Activated CD8-positive, alpha-beta memory T cell treated with anti-CD3 and anti-CD28 coated beads, Interleukin-2, amount 50 U/mL, for 1 hour (primary cell): ENCODE measurements around the gene HS6ST1.

Experiments
- DNase-seq: peaks from one replicate; pipeline ENCODE4 v3.0.0-alpha.2; 2020; ENCODE audit errors: extremely low read depth

Gene HS6ST1

DNA sequence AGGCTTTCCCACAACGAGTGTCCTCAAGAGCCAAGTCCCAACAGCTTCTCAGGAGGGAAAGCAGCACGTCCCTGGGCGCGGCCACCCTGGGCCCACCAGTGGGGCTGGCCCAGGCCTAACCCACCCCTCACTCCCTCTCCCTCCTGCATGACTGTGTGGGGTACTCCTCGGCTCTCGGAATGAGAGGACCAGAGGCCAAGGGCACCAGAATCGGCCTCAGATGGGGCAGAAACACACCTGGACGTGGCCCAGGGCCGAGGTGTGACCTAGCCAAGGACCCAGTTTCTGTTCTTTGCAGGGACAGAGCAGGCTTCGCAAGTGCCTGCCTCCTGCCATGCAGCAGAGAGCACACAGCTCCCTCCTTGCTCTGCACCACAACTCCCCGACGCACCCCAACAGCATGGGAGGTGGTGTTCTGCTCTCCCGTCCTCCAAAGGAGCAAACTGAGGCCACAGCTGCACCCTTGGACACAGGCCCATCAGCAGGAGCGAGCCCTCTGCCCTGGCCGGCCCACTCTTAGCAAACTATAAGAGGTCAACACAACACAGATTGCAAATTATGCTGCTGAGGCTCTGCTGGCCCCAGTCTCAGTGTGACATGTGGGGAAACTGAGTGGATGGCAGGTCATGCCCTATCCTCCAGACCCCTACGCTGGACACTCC lies 19.7 kb downstream of the HS6ST1 start:
- DNase-seq = no peak

DNA sequence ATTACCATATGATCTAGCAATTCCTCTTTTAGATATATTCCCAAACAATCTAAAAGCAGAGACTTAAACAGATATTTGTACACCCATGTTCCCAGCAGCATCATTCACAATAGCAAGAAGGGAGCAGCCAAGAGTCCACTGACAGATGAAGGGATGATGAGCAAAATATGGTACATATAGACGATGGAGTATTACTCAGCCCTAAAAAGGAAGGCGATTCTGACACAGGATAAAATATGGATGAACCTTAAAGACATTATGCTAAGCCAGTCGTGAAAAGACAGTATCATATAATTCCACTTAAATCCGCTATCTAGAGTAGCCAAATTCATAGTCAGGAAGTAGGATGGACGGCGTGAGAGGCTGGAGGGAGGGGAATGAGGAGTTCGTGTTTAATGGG lies 20.4 kb downstream of the HS6ST1 start:
- DNase-seq = no peak

DNA sequence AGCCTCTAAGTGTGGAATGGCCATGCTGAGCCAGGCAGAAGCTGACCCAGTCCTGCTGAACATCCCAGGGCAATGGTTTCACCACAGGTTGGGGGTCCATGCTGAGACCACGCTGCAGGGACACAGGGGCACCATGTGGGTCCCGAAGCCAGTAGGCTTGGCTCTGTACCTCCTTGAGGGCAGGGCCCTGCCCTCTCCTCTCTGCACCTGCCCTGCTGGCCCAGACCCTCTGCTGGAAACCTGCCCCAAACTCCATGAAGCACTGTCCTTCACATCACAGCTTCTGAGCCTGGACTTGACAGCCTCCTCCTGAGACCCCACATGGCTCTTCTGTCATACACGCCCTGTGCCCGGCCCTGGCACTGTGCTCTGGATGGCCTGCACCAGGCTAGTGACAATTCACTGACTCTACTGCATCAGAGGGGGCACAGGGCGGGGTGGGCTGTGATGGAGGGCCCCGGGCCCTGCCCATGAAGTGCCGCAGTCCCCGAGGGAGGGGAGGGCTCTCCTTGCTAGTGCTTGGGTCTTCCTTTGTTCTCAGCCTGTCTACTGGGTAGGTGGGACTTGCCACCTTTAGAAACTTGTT lies 24.7 kb downstream of the HS6ST1 start:
- DNase-seq = no peak

GRCh38 chr2:128293426-128293755 lies 25.3 kb downstream of the HS6ST1 start:
- DNase-seq = no peak

- DNase-seq = no peak
These were observed 25.9 kb downstream of the HS6ST1 start for GRCh38 chr2:128292599-128293425.

- DNase-seq = no peak
These were observed 26.6 kb downstream of the HS6ST1 start for GRCh38 chr2:128291844-128292598.

GRCh38 chr2:128291161-128291843 lies 27.4 kb downstream of the HS6ST1 start:
- no peak for DNase-seq

GRCh38 chr2:128290356-128290755 lies 28.3 kb downstream of the HS6ST1 start:
- DNase-seq = no peak

DNA sequence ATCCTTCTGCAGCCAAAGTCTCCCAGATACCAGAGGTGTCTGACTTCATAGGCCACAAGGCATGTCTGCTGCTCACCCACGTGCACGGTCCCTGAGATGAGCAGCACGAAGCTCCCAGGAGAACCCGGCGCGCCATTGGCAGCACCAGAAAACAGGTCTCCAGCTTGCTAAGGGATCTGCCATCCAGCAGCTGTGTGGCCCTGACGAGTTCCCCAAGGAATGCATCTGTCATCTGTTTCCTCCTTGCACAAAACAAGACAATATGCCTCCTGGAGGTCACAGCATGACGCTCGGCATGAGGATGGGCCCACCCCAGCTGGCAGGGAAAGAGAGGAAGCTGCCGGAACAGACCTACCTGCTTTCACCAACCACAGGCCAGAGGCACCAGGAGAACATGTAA lies 29.2 kb downstream of the HS6ST1 start:
- DNase-seq = no peak

DNA sequence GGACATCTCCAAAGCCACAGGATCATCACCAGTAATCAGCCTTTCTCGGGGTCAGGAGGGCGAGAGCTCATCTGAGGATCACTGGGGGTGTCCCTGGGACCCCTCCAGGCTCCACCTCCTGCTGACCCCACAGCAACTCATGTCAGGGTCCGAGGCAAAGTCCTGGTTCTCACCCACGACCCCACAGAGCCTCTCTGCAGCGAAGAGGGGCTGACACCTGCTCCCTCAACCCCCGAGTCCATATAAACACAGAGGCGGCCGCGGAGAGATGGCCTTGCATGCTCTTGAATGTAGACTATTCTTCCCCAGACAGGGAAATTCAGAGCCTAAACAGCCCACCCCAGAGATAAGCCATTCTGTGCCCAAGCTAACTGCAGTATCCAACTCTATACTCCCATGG lies 29.9 kb downstream of the HS6ST1 start:
- no peak for DNase-seq

- DNase-seq = no peak
These were observed 30.6 kb downstream of the HS6ST1 start for GRCh38 chr2:128287780-128288735.

DNA sequence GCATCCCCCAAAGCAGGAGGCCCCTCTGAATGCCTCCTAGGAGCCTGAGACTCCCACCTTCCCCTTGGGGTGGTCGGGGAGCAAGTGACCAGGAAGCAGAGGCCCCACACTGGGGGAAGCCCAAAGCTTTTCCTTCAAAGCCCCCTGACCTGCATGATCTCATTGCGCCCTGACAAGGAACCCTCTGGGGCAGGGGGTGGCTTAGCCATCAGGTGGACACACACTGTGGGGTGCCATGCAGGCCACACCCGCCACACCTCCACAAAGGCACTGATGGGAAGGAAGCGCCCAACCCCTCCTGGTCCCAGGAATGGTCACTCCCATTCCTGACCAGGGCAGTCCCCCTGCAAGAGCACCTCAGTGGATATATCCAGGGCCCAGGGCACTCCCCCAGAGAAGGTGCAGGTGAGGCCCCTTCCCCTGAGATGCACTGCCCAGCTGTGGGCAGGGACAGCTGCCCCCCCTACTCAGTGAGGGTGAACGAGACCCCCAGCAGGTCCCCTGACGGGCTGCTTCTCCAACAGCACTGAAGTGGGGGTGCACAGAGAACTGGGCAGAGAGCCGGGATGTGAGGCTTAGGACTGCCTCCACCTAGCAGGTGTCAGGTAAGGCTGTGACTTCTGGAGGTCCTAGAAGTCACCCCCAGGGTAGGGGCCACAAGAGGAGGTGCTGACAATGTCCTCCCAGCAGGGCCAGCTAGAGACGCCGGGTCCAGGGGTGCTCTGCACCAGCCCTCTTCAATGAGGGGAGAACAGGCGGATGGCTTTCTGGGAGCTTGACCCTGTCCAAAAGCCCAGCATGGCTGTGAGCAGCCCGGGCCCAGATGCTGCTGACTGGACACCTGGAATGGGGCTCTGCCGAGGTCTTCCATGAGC lies 31.5 kb downstream of the HS6ST1 start:
- DNase-seq = no peak

DNA sequence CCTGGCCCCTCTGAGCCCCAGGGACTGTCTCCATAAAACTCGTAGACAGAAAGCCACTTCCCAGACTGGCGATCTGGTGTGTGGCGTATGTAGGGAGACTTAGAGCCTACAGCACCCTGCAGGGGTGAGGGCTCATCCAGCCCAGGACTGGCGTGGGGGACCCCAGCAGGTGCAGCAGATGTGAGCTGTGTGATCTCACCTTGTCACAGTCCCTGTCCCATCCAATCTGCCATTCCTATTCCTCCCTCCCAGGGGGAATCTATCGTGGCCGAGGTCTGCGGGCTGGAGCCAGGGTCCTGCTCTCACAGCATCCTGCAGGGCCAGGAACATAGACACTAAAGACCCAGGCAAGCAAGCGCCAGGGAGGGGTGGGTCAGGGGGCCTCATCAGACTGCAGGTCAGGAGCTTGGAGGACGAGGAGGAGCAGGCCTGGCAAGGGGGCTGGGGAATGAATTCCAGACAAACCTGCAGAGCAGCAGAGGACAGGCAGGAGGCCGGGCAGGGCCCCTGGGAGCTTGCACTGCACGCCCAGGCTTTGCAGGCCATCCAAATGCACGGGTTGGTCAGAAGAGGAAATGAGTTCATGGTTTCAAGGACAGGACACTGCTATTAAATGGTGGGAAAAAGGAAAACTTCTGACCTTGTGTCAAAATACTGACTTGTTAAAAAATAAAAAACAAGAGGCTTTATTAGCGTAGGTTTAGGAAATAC lies 32.5 kb downstream of the HS6ST1 start:
- no peak for DNase-seq

GRCh38 chr2:128285329-128285931 lies 33.2 kb downstream of the HS6ST1 start:
- DNase-seq = no peak

- DNase-seq = no peak
These were observed 33.8 kb downstream of the HS6ST1 start for GRCh38 chr2:128284841-128285240.

DNA sequence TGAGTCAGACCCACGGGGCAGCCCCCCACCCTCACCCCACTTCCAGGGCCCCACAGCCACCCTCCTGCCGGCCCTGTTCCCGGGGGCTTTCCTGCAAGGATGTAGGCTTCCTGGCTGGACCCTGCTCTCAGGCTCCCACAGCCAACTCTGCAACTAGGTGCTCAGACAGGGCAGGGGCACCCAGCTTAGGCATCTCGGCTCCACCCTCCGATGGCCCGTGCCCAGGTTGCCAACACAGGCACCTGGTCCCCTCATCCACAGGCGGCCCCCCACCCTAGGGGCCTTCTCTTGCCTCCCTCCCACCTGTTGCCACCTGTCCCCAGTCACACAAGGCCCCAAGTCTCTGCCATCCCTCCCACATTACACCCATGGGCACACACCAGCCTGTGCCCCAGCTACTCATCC lies 34.6 kb downstream of the HS6ST1 start:
- DNase-seq = no peak

GRCh38 chr2:128282976-128283810 lies 35.5 kb downstream of the HS6ST1 start:
- DNase-seq = no peak
